Fibroblast of pulmonary artery (primary cell): Measurements from ENCODE around the gene CLIC3.

Source experiments
- DNase-seq: peaks from one replicate; pipeline ENCODE4 v3.0.0-alpha.2; 2010; ENCODE audit warnings: low read depth
- H3K4me3 ChIP-seq: replicated peaks from 2 replicates; pipeline ENCODE4 v1.5.1; 2011; ENCODE audit warnings: low read depth, mild to moderate bottlenecking, control low read depth, low read length, moderate library complexity
- TF ChIP-seq, protein P1 (sequence below): IDR thresholded peaks from 2 replicates; pipeline ENCODE4 v1.5.1; 2011; ENCODE audit warnings: mild to moderate bottlenecking, control low read depth, low read length, inconsistent platforms; ENCODE audit errors: missing control alignments

CLIC3 gene

DNA sequence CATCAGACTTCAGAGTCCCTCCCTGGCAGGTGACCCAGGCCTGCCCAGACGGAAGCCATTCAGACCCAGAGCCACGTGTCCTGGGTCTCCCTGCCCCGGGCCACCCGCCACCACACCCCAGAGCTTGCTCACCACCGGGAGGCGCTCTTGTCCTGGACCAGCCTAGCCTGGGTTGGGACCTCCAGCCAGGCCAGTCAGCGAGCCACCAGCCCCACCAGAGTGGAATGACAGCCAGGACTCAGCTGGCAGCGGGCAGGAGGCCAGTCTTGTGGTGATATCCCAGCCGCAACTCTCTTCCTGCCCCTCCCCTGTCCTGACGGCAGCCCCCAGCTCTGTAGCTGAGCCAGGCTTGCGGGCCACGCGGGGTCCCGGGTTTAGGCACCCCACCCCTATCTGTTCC lies 20.7 kb downstream of the CLIC3 start:
- H3K4me3 ChIP-seq = no peak overlapping the region
- TF ChIP-seq, protein P1, sequence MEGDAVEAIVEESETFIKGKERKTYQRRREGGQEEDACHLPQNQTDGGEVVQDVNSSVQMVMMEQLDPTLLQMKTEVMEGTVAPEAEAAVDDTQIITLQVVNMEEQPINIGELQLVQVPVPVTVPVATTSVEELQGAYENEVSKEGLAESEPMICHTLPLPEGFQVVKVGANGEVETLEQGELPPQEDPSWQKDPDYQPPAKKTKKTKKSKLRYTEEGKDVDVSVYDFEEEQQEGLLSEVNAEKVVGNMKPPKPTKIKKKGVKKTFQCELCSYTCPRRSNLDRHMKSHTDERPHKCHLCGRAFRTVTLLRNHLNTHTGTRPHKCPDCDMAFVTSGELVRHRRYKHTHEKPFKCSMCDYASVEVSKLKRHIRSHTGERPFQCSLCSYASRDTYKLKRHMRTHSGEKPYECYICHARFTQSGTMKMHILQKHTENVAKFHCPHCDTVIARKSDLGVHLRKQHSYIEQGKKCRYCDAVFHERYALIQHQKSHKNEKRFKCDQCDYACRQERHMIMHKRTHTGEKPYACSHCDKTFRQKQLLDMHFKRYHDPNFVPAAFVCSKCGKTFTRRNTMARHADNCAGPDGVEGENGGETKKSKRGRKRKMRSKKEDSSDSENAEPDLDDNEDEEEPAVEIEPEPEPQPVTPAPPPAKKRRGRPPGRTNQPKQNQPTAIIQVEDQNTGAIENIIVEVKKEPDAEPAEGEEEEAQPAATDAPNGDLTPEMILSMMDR = no peak
- no peak for DNase-seq

GRCh38 chr9:136974817-136975535 lies 21.4 kb downstream of the CLIC3 start:
- no peak overlapping the region for H3K4me3 ChIP-seq
- DNase-seq = no peak
- TF ChIP-seq, protein P1 = no peak

- TF ChIP-seq, protein P1 = no peak
- H3K4me3 ChIP-seq = no peak overlapping the region
- DNase-seq = no peak
Observed at GRCh38 chr9:136973618-136974617, 22.4 kb downstream of the CLIC3 start.

DNA sequence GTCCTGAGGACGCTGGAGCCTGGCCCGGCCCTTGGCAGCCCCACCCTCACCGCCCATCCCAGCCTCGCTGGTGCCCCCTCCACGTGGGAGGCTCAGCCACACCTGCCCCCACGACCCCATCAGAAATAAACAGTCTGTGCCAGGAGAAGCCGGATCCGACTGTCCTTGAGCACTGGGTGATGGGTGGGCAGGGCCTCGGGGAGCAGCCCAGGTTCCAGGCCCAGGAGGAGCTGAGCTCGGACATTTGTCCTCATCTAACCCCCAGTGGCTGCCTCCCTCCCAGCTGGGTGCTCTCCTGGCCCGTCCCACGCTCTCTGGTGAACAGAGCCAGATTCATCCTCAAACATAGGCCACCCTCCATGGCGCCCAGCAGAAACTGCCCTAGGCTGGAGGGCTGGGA lies 23.6 kb downstream of the CLIC3 start:
- DNase-seq = no peak
- TF ChIP-seq, protein P1 = no peak
- no peak overlapping the region for H3K4me3 ChIP-seq

DNA sequence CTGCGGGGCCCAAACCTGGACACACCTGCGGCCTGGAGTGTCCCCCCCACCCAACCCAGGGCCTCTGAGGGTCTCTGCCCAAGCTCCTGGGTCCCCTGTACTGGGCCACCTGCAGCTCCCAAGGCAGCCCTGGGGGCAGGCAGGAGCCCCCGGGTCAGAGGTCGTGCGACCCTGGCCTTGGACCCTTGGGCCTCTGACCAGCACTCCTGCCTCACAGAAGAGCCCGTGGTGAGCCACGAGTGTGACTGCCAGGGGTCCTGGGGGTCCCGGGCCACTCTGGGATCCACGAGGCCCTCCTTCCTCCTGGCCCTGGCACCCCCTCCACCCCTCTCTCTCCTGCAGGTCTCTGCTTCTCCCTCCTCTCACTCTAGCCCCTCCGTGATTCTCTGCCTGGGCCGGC lies 24.0 kb downstream of the CLIC3 start:
- TF ChIP-seq, protein P1 = no peak
- no peak overlapping the region for H3K4me3 ChIP-seq
- DNase-seq = no peak

DNA sequence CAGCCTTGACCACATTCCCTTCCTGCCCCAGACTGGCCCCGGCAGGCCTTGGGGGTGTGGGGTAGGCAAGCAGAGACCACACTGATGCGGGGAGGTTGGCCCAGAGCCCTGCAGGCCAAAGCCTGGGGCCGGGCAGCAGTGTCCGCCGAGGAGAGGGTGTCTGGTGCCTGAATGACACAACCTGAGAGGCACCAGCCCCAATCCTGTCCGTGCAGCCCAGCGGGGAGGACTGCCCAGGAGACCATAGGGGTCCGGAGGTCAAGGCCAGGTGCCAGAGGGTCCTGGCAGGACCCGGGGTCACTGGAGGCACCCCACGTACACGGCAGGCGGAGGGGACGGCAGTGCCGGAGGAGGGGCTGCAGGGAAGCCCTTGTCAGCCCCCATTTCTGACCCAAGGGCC lies 24.6 kb downstream of the CLIC3 start:
- no peak for DNase-seq
- TF ChIP-seq, protein P1 = no peak
- H3K4me3 ChIP-seq = no peak overlapping the region
